Measurements from ENCODE around the gene TRIM67.
"Not testable (repeated sequence)": the region's sequence is repeated elsewhere in the genome, so short reads cannot be mapped to it uniquely, and the experiment has no call there.

TRIM67 gene

GRCh38 chr1:231158141-231158540, 3.7 kb upstream of the TRIM67 start:
- not testable (repeated sequence) for DNase-seq

DNA sequence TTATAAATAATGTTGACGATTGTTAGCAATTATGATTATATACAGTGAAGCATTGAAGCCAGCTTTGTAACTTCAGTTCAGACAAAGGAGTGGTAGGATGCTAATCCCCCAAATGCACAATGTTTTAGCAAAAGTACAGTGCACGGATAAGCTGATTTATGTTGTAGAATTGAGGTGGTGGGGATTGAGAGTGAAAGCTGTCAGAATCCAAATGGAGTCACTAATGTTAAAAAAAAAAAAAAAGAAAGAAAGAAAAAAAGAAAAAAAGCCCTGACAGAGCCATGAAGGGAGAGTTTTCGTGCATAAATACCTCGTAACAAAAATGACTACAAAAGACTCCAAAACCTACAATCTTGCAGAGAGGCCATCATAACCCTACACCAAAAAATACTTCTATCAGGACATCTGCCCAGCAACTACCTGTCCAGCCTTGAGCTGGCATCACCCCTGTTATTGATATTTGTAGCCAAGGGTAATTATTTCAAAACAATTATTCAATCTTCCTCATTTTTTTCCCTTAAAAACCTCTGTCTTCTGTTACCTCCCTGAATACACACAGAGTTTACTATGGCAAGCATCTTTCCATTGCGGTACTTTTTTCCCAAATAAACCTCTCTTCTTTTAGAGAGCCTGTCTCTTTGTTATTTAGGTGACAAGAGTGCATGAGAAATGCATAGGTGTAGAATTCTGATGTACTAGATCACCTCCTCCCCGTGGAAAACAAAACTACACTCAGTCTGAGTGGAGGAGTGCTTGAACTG, 2.5 kb upstream of the TRIM67 start:
- DNase-seq, result no peak

DNA sequence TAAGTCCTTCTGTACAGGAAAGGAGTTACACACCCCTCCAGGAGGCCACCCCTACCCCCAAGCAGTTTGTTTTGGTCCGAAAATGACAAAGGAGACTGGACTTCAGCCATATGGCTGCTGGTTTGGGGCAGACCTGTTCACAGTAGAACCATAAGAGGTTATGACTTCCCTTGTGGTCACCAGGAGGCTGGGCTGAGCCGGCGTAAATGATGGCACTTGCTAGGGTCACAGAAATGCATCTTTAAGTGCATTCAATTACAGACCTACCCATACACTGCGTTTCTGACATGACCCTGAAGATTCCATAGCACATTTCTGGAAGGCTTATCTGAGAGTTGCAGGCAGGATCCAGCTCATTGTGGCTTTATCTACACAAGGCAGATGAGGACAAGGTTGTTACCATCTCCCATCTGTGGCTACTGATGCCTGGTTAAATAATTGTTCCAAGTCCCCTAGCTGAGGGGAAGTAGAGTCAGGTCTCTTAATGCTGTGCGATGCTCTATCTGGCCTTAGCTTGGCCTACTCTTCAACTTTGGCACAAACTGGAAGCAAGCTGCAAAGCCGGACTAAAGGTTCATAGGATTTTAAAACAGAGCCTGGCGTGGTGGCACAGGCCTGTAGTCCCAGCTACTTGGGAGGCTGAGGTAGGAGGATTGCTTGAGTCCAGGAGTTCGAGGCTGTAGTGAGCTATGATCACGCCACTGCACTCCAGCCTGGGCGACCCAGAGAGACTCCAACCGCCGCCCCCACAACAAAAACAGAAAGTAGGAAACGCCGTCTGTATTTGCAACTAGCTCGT, 1.7 kb upstream of the TRIM67 start:
- DNase-seq, result no peak

GRCh38 chr1:231160895-231161666, 777 bp upstream of the TRIM67 start:
- no peak for DNase-seq

DNA sequence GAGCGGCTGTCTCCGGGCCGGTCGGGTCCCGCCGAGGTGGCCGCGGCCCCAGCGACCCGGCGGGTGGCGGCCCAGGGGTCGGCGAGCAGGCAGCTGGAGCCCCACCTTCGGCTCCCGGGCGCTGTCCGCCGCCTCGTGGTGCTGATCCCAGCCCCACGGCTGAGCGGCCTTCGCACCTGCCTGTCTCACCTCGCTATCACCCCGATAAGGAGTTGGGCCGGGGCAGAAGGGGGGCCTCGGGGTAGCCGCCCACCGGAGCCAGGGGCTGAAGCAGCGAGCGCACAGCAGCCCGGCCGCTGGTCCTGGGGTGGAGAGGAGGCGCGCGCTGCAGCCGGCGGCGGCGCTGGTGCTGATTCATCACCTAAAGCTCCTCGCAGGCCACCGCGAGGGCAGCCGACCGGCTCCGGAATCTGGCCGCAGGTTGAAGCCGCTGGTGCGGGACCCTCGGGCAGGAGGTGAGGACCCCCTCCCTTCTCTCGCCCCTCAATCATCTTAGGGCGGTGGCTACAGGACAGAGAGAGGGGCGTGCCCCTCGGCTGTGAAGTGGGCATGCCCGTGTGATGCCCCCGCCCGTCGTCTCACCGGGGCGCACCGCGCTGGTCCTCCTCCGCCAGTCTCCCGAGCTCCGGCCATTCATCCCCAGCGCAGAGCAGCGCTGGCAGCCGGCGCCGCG, 575 bp downstream of the TRIM67 start:
- peak; percentile 49 for DNase-seq

GRCh38 chr1:231162970-231163829, 1.3 kb downstream of the TRIM67 start:
- DNase-seq, result no peak

- DNase-seq, result no peak
These were observed 2.1 kb downstream of the TRIM67 start for GRCh38 chr1:231163830-231164427.

DNA sequence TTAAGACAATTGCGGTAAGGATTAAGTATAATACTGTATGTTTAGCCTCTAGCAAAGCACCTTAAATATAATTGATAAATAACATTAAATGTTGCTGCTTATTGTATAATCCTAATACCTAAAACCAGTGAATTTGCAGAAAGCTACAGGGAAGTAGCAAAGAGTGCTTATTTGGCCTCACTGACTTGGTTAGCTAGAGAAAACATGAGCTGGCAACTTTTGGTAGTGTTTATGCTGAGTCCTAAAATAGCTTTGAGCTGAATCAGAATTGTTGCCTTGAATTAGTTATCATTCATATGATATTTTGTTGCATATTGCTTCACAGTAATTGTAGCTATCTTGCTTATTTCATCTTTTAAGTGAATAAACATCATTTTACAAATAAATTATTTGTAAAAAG, 3.5 kb downstream of the TRIM67 start:
- DNase-seq, result peak; percentile 70

DNA sequence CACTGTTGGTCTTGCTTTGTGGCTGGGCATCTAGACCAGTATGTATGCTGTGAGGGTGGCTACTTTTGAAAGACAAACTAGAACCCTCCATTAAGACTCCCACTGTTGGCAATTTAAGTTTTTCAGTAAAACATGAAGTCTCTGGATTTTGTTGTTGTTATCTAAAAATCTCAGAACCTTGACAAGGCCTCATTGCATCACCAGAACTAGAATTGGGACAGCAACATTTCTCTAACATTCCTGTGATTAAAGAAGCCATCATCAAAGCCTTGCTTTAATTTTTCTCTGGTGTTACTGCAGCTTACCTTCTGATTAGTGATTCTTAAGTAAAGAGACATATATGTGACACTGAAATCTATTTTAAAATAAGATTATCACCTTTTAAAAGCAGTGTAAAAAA, 4.5 kb downstream of the TRIM67 start:
- DNase-seq, result no peak

DNA sequence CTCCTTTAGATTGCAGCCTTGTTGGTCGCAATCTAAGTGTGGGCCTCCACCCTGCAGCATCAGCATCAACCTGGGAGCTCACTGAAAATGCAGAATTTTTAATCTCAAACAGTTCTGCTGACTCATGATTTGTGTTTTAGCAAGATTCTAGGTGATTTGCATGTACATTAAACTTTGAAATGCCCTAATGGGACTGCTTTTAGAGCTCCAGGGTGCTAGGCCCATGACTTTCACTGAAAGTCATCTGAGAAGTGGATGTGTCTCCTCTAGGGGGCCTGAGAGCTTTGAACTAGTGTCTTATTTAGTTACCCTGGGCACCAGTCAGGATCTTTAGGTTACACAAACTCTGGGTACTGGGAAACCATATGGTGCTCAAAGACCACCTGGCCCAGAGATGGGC, 9.0 kb downstream of the TRIM67 start:
- DNase-seq, result no peak

- no peak for DNase-seq
These were observed 9.9 kb downstream of the TRIM67 start for GRCh38 chr1:231171623-231172197.

DNA sequence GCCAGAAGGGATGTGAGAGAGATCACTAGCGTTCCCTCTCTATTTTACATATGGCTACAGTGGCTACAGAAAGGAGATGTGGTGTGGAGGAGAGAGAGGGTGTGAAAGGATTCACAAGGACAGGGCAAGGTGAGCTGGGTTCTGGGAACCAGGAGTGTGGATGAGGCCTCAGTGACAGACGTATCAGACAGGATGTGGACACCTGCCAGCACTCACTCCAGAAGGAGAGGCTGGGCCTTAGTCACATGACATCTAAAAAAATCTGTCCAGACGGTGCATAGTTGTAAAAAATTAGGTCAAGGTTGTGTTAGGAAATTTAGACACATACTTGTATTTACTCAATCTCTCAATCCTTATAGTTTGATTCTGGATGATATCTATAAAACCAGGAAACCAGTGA, 10.6 kb downstream of the TRIM67 start:
- no peak for DNase-seq

DNA sequence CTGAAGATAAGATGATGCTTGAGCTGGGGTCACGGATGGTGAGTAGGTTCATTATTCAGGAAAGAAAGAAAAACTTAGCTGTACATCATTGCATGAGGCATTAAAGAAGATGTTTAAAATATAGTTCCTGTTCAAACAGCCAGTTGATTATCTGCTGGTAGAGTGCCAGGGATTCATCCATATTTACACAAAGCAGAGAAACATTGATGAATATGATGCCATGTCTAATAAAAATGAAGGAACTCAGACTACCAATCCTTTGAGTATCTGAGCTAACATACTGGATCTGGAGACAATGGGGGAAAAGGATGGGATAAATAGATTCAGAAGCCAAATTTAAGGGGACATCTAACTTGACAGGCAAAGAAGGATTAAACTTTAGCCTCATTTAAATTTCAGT, 14.6 kb downstream of the TRIM67 start:
- DNase-seq, result no peak

GRCh38 chr1:231177226-231177625, 15.4 kb downstream of the TRIM67 start:
- no peak for DNase-seq

- DNase-seq, result no peak
These were observed 16.1 kb downstream of the TRIM67 start for GRCh38 chr1:231177936-231178335.

GRCh38 chr1:231178970-231179369, 17.1 kb downstream of the TRIM67 start:
- DNase-seq, result no peak

- DNase-seq, result no peak
These were observed 18.2 kb downstream of the TRIM67 start for GRCh38 chr1:231180034-231180433.

DNA sequence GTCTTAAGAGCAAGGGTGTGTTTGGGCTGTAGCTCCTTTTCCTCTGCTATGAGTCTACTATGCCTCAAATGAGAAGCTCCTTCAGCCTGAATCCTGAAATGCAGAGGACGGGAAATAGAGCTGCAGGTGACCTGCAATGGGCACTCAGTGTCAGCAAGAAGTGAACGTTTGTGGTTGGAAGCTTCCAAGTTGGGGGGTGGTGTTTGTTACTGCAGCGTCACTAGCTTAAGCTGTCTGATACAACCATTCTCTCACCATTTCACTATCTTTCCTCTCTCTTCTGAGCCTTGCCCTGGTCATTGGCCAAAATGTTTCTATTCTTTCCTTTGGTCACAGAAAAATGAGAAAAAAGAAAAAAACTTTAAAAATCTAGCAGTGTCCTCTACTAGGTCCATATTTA, 19.4 kb downstream of the TRIM67 start:
- no peak for DNase-seq

DNA sequence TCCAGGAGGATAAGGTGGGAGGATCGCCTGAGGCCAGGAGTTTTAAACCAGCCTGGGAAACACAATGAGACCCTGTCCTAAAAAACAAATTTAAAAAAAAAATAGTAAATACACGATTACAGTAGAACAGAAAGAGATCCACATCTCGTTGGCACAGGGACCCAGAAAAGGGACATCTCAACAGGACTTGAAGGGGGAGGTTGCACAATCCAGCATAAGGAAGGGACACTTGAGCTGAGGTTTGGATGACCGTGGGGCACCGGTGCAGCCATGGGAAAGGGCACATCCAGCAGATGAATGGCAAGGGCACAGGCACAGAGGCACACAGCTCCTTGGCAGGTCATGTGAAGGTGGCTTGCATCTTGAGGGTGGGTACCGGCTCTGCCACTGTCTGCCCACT, 20.5 kb downstream of the TRIM67 start:
- DNase-seq, result no peak

DNA sequence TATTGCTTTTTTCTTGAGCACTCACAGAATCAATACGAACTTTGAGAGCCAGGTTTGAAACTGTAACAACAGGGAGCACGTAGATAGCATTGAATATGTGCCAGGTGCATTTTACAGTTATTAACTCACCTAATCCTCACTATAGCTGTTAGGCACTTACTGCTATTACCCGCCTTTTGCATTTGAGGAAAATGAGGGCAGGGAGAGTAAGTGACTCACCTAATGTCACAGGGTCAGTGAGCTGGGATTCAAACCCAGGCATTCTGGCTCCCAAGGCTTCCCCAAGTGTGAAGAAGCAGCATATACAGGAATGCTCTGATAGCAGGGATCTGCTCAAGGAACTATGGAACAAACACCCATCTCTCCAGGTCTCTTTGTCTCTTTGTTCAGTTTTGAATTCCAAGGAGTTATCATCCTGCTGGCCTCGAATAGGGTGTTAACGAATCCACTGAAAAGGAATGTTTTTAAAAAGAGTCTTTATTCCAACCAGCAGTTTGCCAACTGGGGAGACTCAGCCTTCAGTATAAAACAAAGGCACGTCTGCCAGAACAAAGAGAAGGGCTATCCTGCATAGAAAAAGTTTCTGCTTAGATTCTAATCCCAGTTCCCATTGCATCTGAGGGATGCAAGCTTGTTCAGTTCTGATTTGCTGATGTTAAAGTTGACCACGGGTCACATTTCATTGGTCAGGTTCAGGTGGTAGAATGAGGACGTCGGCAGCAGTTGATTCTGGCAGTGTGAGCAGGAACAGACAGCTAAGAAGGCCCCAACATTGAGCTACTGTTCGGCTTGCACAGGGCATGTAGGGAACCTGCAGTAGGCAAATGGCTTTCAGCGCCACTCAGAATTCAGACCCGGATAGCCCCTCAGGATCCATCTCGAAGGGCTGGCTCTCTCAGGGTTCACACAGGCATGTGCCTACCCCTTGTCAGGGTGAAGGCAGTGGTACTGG, 22.1 kb downstream of the TRIM67 start:
- no peak for DNase-seq
